ENCODE measurements around the gene ERBB4.

The ERBB4 gene

DNA sequence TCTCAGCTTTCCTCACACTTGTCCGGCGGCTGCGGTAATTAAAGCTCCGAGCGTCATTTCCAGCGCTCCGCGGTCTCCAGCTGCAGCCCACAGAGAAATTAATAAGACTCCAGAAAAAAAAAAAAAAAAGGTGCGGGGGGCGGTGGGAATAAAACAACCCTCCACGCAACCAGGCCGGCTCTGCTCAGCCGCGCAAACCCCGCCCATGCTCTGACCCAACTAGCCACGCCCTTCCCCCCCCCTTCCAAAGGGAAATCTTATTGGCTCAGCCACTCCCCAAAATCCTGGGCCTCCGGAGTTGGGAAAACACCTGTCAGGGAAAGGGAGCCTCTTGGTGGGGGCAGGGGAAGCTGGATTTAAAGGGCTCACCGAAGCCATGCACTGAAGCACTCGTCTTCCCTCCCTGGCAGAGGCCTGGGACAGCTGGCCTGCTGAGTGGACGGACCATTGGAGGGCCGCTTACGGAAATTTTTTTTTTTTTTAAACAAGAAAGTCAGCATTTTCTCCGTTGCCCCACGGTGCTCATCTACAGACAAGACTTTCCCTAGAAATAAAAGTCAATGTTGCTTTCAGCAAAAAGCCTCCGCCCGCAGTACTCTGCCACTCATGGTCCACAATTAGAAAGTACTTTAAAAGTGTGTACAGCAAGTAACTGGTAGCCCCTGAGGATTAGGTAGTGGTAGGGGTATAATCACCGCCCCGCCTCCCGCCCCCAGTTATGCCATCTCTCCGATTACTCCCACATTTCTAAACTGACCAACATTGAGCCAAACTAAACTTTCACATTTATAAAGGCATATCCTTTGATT, 674 bp upstream of the ERBB4 start:
- peaks cover 0 to 8% of the 10 kb centered on the region in 2 donors for H3K4me1 ChIP-seq (ENCODE audit: control insufficient read depth in 2 of 2, insufficient read depth in 2 of 2, low read length in 2 of 2)
- H3K4me3 ChIP-seq (ENCODE audit: low read length in 2 of 2), result peak overlapping the region; percentile 55 to 65
- H3K27me3 ChIP-seq (ENCODE audit: control insufficient read depth in 2 of 2, insufficient read depth in 2 of 2, low read length in 2 of 2), result peaks cover 28 to 31% of the 10 kb centered on the region in 2 donors
- no peak overlapping the region for H3K9ac ChIP-seq (ENCODE audit: low read depth in 1 of 2, low read length in 2 of 2)
- H3K9me3 ChIP-seq (ENCODE audit: control insufficient read depth in 2 of 2, low read length in 2 of 2), result no peaks in the 10 kb centered on the region
- H3K36me3 ChIP-seq (ENCODE audit: control insufficient read depth in 2 of 2, insufficient read depth in 2 of 2, low read length in 2 of 2), result no peaks in the 10 kb centered on the region
- no peak overlapping the region for H3K27ac ChIP-seq (ENCODE audit: low read depth in 2 of 2, low read length in 2 of 2)

GRCh38 chr2:212537726-212538304, 787 bp downstream of the ERBB4 start:
- peaks cover 0 to 8% of the 10 kb centered on the region in 2 donors for H3K4me1 ChIP-seq (ENCODE audit: control insufficient read depth in 2 of 2, insufficient read depth in 2 of 2, low read length in 2 of 2)
- H3K9ac ChIP-seq (ENCODE audit: low read depth in 1 of 2, low read length in 2 of 2), result no peak overlapping the region
- no peak overlapping the region for H3K27ac ChIP-seq (ENCODE audit: low read depth in 2 of 2, low read length in 2 of 2)
- H3K36me3 ChIP-seq (ENCODE audit: control insufficient read depth in 2 of 2, insufficient read depth in 2 of 2, low read length in 2 of 2), result no peaks in the 10 kb centered on the region
- H3K27me3 ChIP-seq (ENCODE audit: control insufficient read depth in 2 of 2, insufficient read depth in 2 of 2, low read length in 2 of 2), result peaks cover 30 to 34% of the 10 kb centered on the region in 2 donors
- no peaks in the 10 kb centered on the region for H3K9me3 ChIP-seq (ENCODE audit: control insufficient read depth in 2 of 2, low read length in 2 of 2)
- H3K4me3 ChIP-seq (ENCODE audit: low read length in 2 of 2), result peak overlapping the region; percentile 55 to 65

- Histone ChIP-seq H3K4me3 (ENCODE audit: low read length in 2 of 2) (peak overlapping the region; percentile 35 to 55), H3K36me3 (ENCODE audit: control insufficient read depth in 2 of 2, insufficient read depth in 2 of 2, low read length in 2 of 2) (no peaks in the 10 kb centered on the region), H3K4me1 (ENCODE audit: control insufficient read depth in 2 of 2, insufficient read depth in 2 of 2, low read length in 2 of 2) (peaks cover 0 to 8% of the 10 kb centered on the region in 2 donors), H3K9ac (ENCODE audit: low read depth in 1 of 2, low read length in 2 of 2) (no peak overlapping the region), H3K9me3 (ENCODE audit: control insufficient read depth in 2 of 2, low read length in 2 of 2) (no peaks in the 10 kb centered on the region), H3K27me3 (ENCODE audit: control insufficient read depth in 2 of 2, insufficient read depth in 2 of 2, low read length in 2 of 2) (peaks cover 30 to 34% of the 10 kb centered on the region in 2 donors), H3K27ac (ENCODE audit: low read depth in 2 of 2, low read length in 2 of 2) (no peak overlapping the region)
These were observed 1.5 kb downstream of the ERBB4 start for GRCh38 chr2:212536817-212537725.

GRCh38 chr2:212535996-212536816, 2.4 kb downstream of the ERBB4 start:
- Histone ChIP-seq H3K9ac (ENCODE audit: low read depth in 1 of 2, low read length in 2 of 2) (no peak overlapping the region), H3K36me3 (ENCODE audit: control insufficient read depth in 2 of 2, insufficient read depth in 2 of 2, low read length in 2 of 2) (no peaks in the 10 kb centered on the region), H3K27ac (ENCODE audit: low read depth in 2 of 2, low read length in 2 of 2) (no peak overlapping the region), H3K27me3 (ENCODE audit: control insufficient read depth in 2 of 2, insufficient read depth in 2 of 2, low read length in 2 of 2) (peaks cover 30 to 34% of the 10 kb centered on the region in 2 donors), H3K4me3 (ENCODE audit: low read length in 2 of 2) (no peak overlapping the region), H3K9me3 (ENCODE audit: control insufficient read depth in 2 of 2, low read length in 2 of 2) (no peaks in the 10 kb centered on the region), H3K4me1 (ENCODE audit: control insufficient read depth in 2 of 2, insufficient read depth in 2 of 2, low read length in 2 of 2) (peaks cover 0 to 8% of the 10 kb centered on the region in 2 donors)

DNA sequence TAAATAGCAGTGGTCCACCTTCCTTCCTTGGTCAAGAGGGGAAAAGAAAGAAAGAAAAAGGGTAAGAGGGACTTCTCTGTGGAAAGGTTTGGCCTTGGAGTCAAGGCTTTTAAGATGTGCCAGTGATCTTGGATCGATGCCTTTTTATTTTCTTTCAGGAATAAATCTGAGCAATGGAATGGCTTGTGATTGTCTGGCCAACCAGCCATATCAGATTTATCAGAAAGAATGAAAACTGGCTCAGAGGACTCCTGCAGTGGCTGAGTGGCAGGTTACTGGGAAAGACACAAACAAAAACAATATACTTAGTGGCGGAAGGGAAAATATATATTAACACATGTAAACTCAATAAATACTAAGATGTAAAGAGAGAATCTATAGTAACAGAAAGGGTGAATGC, 4.3 kb downstream of the ERBB4 start:
- no peak overlapping the region for H3K9ac ChIP-seq (ENCODE audit: low read depth in 1 of 2, low read length in 2 of 2)
- no peaks in the 10 kb centered on the region for H3K36me3 ChIP-seq (ENCODE audit: control insufficient read depth in 2 of 2, insufficient read depth in 2 of 2, low read length in 2 of 2)
- H3K27ac ChIP-seq (ENCODE audit: low read depth in 2 of 2, low read length in 2 of 2), result no peak overlapping the region
- no peak overlapping the region for H3K4me3 ChIP-seq (ENCODE audit: low read length in 2 of 2)
- no peaks in the 10 kb centered on the region for H3K9me3 ChIP-seq (ENCODE audit: control insufficient read depth in 2 of 2, low read length in 2 of 2)
- peaks cover 30 to 34% of the 10 kb centered on the region in 2 donors for H3K27me3 ChIP-seq (ENCODE audit: control insufficient read depth in 2 of 2, insufficient read depth in 2 of 2, low read length in 2 of 2)
- peaks cover 0 to 8% of the 10 kb centered on the region in 2 donors for H3K4me1 ChIP-seq (ENCODE audit: control insufficient read depth in 2 of 2, insufficient read depth in 2 of 2, low read length in 2 of 2)

GRCh38 chr2:212532585-212532984, 6.0 kb downstream of the ERBB4 start:
- no peaks in the 10 kb centered on the region for H3K36me3 ChIP-seq (ENCODE audit: control insufficient read depth in 2 of 2, insufficient read depth in 2 of 2, low read length in 2 of 2)
- no peaks in the 10 kb centered on the region for H3K4me1 ChIP-seq (ENCODE audit: control insufficient read depth in 2 of 2, insufficient read depth in 2 of 2, low read length in 2 of 2)
- no peak overlapping the region for H3K4me3 ChIP-seq (ENCODE audit: low read length in 2 of 2)
- H3K9ac ChIP-seq (ENCODE audit: low read depth in 1 of 2, low read length in 2 of 2), result no peak overlapping the region
- no peak overlapping the region for H3K27ac ChIP-seq (ENCODE audit: low read depth in 2 of 2, low read length in 2 of 2)
- H3K27me3 ChIP-seq (ENCODE audit: control insufficient read depth in 2 of 2, insufficient read depth in 2 of 2, low read length in 2 of 2), result peaks cover 23 to 27% of the 10 kb centered on the region in 2 donors
- H3K9me3 ChIP-seq (ENCODE audit: control insufficient read depth in 2 of 2, low read length in 2 of 2), result no peaks in the 10 kb centered on the region

DNA sequence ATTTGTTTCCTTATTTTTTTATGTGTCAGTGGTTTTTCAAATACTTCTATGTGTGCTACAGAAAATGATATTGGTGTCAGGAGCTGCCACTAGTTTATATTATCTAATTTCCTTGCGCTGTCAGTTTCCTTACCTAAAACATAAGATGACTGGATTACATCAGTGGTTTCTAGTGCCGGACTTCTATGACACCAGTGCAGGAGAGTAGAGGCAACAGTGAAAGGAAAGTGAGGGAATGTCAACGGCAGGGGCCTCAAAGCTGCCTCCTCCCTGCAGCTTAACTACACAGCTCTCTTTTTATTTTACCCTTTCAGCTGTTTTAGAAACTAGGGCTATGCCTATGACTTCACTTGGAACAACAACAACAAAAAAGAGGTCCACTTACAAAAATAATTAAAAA, 6.5 kb downstream of the ERBB4 start:
- H3K27me3 ChIP-seq (ENCODE audit: control insufficient read depth in 2 of 2, insufficient read depth in 2 of 2, low read length in 2 of 2), result peaks cover 19 to 23% of the 10 kb centered on the region in 2 donors
- H3K36me3 ChIP-seq (ENCODE audit: control insufficient read depth in 2 of 2, insufficient read depth in 2 of 2, low read length in 2 of 2), result no peaks in the 10 kb centered on the region
- no peak overlapping the region for H3K27ac ChIP-seq (ENCODE audit: low read depth in 2 of 2, low read length in 2 of 2)
- H3K9me3 ChIP-seq (ENCODE audit: control insufficient read depth in 2 of 2, low read length in 2 of 2), result no peaks in the 10 kb centered on the region
- no peak overlapping the region for H3K9ac ChIP-seq (ENCODE audit: low read depth in 1 of 2, low read length in 2 of 2)
- no peak overlapping the region for H3K4me3 ChIP-seq (ENCODE audit: low read length in 2 of 2)
- H3K4me1 ChIP-seq (ENCODE audit: control insufficient read depth in 2 of 2, insufficient read depth in 2 of 2, low read length in 2 of 2), result no peaks in the 10 kb centered on the region

GRCh38 chr2:212531499-212531898, 7.1 kb downstream of the ERBB4 start:
- Histone ChIP-seq H3K27ac (ENCODE audit: low read depth in 2 of 2, low read length in 2 of 2) (no peak overlapping the region), H3K4me3 (ENCODE audit: low read length in 2 of 2) (no peak overlapping the region), H3K4me1 (ENCODE audit: control insufficient read depth in 2 of 2, insufficient read depth in 2 of 2, low read length in 2 of 2) (no peaks in the 10 kb centered on the region), H3K9me3 (ENCODE audit: control insufficient read depth in 2 of 2, low read length in 2 of 2) (no peaks in the 10 kb centered on the region), H3K9ac (ENCODE audit: low read depth in 1 of 2, low read length in 2 of 2) (no peak overlapping the region), H3K27me3 (ENCODE audit: control insufficient read depth in 2 of 2, insufficient read depth in 2 of 2, low read length in 2 of 2) (peaks cover 14 to 19% of the 10 kb centered on the region in 2 donors), H3K36me3 (ENCODE audit: control insufficient read depth in 2 of 2, insufficient read depth in 2 of 2, low read length in 2 of 2) (no peaks in the 10 kb centered on the region)

DNA sequence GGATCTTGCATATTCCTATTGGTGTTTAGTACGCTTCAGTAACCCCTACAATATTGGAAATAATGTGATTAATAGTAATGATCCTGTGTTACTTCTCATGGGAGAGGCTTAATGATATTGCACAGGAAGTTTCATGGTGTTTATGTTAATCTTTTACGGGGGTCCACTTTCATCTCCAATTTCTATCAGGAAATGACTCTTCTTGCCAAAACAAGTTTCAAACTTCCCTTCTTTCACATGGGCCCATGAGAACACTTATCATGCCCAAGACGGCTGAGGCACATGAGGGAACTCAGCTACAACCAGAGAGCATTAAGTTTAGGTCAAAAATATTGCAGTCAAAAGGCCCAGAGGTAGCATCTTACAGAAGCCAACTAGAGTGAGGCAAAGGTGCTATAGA, 7.6 kb downstream of the ERBB4 start:
- Histone ChIP-seq H3K9me3 (ENCODE audit: control insufficient read depth in 2 of 2, low read length in 2 of 2) (no peaks in the 10 kb centered on the region), H3K27me3 (ENCODE audit: control insufficient read depth in 2 of 2, insufficient read depth in 2 of 2, low read length in 2 of 2) (peaks cover 9 to 14% of the 10 kb centered on the region in 2 donors), H3K4me3 (ENCODE audit: low read length in 2 of 2) (no peak overlapping the region), H3K27ac (ENCODE audit: low read depth in 2 of 2, low read length in 2 of 2) (no peak overlapping the region), H3K9ac (ENCODE audit: low read depth in 1 of 2, low read length in 2 of 2) (no peak overlapping the region), H3K4me1 (ENCODE audit: control insufficient read depth in 2 of 2, insufficient read depth in 2 of 2, low read length in 2 of 2) (no peaks in the 10 kb centered on the region), H3K36me3 (ENCODE audit: control insufficient read depth in 2 of 2, insufficient read depth in 2 of 2, low read length in 2 of 2) (no peaks in the 10 kb centered on the region)

All from mucosa of rectum (tissue), 2 donors.